Left colon (tissue), 2 donors: ENCODE results near the gene AKR7A3. TPM values are rescaled to one million over a fixed set of nuclear protein-coding genes. Genes with fewer than 3 reads are reported as not detected.

Experiments used
- total RNA-seq, 2 donors: library from RNA; stranded (reverse); fragmentation: NEBNext Ultra II Directional; extraction: Animal tissue kit (Norgen Biotek cat#: 25700); gene quantifications; one replicate each; pipeline ENCODE4 v1.2.1, GENCODE V29; 2021
- donor health status: DM: no; HTN: no; CAD: no.
- donor health status: DM: yes; HTN: yes; CAD: no.

The AKR7A3 gene
- total RNA-seq, 2 donors from 2014 or later: 92.5 to 94.3 TPM

Other genes starting within 250 kb of the AKR7A3 start
- gene UBR4, start 78.5 kb downstream of the AKR7A3 start, total RNA-seq: 100 to 1,000 TPM; 103 to 114 TPM
- gene EMC1, start 37.2 kb downstream of the AKR7A3 start, total RNA-seq: 10 to 100 TPM; 33.2 to 41.1 TPM
- 10 to 100 TPM; 16.3 to 18.5 TPM for gene MRTO4, start 37.0 kb downstream of the AKR7A3 start, total RNA-seq
- gene AKR7A2, start 23.4 kb upstream of the AKR7A3 start, total RNA-seq: 100 to 1,000 TPM in 1 of 2 donors, 10 to 100 TPM in 1; 98.7 to 104 TPM
- 10 to 100 TPM; 13.7 to 16.1 TPM for gene SLC66A1, start 23.6 kb upstream of the AKR7A3 start, total RNA-seq
- 100 to 1,000 TPM; 340 to 367 TPM for gene CAPZB, start 196.8 kb upstream of the AKR7A3 start, total RNA-seq